ENCODE measurements around the gene CLK2.
A peak's percentile ranks its signal among the peaks of the same experiment; 100 is the strongest.

Gene CLK2

DNA sequence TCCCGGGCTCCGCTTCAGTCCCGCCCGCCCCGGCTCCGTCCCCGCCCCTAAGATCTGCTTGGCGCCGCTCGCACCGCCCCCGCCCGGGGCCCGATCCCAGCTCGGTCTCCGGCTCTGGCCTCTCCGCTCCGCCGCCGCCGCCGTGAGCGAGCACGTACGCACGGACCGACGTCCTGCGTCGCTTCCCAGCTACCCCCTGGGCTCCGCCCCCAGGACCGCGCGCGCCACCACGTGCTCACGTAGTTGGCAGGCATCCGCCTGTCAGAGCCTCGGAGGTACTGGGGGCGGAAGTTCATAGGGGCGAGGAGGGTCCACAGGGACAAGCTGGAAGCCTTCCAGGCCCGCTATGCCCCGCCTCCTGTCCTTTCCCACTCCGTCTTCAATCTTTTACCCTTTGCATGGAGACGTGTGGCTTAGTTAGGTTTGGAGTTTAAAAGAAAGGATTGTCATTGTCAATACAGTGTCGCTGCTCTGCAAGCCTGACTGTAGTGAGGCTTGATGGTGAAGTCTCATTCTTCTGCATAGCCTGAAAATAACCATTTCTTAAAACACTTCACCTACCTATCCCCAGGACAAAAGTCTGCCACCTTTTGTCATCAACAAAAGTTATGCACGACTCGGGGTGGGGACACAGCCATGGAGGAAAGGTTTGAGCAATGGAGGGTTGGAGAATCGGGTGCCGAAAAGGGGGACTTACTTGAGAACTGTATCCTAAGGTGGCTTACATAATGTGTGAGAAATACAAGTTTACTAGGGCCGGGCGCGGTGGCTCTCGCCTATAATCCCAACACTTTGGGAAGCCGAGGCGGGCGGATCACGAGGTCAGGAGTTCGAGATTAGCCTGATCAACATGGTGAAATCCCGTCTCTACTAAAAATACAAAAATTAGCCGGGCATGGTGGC is at the start of gene CLK2:
Gene CLK2, minus strand, starts transcription at position 162 of the 903 bp plus-strand sequence. CDS start 2,527 bp downstream, outside the sequence.
- peak; percentile 99 for DNase-seq

DNA sequence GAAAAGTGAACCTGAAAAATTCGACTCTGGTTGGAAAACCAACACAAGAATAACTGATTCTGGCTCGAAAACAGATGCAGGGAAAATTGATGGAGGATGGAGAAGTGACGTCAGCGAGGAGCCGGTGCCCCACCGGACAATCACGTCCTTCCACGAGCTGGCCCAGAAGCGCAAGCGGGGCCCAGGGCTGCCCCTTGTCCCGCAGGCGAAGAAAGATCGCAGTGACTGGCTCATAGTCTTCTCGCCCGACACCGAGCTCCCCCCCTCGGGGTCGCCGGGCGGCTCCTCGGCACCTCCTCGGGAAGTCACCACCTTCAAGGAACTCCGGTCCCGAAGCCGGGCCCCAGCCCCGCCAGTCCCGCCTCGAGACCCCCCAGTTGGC is 49.3 kb upstream of the CLK2 start:
- peak; percentile 58 for DNase-seq

DNA sequence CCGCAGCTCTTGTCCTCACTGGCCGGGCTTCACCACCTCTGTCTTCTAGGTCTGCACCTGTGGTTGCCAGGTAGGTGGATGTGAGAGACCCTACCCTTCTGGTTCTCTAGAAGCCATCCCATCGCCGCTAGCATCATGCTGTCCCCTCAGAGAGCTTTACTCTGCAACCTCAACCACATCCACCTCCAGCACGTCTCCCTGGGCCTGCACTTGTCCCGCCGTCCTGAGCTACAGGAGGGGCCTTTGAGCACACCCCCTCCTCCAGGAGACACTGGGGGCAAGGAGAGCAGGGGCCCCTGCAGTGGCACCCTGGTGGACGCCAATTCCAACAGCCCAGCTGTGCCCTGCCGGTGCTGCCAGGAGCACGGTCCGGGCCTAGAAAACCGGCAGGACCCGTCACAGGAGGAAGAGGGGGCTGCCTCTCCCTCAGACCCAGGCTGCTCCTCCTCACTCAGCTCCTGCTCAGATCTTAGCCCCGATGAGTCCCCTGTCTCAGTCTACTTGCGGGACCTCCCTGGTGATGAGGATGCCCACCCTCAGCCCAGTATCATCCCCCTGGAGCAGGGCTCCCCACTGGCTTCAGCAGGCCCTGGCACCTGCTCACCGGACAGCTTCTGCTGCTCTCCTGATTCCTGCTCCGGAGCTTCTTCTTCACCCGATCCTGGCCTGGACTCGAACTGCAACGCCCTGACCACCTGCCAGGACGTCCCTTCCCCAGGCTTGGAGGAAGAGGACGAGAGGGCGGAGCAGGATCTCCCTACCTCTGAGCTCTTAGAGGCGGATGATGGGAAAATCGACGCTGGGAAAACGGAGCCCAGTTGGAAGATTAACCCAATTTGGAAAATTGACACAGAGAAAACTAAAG is 48.6 kb upstream of the CLK2 start:
- peak; percentile 37 for DNase-seq

DNA sequence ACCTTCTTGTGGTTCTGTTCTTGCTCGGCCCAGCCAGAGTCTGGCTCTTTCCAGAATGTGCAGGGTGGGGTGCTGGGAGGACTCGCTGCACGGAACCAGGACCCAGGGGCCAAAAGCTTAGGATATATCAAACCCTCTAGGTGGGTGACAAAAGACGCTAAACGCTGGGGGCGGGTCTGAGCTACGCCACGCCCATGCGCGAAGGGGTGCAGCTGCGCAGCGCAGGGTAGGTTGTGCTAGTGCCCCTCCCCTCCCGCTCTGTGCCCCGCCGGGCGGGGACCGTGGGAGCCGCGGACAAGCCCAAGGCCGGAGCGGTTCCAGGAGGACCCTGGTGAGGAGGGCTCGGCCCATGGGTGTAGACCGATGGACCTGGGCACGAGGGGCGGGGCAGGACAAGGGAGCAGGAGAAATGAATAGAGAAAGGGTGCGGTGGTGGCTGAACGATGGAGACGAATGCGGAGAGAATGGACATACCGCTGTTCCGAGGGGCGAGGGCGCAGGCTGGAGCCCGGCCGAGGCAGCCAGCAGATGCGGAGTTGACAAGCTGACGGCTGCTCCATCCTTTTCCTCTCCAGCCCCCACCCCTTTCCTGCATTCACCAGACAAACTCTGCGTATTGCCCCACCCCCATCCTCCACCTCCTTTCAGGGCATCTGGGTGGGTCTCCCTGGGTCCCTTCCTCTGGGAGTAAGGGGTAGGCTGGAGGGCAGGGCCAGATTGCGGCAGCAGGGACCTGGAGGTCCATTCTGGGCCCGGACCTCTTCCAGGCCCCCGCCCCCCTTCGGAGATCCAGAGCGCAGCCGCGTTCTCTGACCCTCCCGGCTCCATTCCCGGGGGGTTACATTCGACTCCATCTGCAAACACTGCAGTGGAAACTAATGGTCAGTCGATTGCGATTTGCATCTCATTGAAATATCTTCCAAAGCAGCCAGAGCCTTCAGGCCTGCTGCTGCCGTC is 47.6 kb upstream of the CLK2 start, which contains the start of gene RUSC1:
Gene RUSC1, plus strand, starts transcription at position 234 of the 957 bp plus-strand sequence. CDS start 880 bp downstream, outside the sequence.
- DNase-seq, result peak; percentile 89

DNA sequence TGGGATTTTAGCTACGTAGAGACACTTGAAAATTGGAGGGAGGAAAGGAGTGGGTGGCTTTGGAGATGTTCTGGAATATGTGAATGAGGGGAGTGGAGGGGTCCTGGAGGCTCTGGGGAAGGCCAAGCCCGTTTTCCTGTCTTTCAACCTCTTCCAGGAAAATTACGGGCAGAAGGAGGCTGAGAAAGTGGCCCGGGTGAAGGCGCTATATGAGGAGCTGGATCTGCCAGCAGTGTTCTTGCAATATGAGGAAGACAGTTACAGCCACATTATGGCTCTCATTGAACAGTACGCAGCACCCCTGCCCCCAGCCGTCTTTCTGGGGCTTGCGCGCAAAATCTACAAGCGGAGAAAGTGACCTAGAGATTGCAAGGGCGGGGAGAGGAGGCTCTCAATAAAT is 46.9 kb upstream of the CLK2 start:
- no peak for DNase-seq

DNA sequence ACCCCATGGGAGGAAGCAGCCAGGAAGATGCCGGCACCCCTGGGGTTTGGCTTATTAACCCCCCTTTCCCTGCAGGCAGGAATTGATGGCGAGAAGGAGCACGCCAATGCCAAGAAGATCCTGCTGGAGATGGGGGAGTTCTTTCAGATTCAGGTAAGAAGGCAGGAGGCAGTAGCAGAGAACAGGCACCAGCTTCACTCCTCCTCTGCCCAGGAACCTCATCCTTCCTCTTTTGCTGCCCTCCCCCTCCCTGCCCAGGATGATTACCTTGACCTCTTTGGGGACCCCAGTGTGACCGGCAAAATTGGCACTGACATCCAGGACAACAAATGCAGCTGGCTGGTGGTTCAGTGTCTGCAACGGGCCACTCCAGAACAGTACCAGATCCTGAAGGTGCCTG is 46.2 kb upstream of the CLK2 start:
- no peak for DNase-seq

DNA sequence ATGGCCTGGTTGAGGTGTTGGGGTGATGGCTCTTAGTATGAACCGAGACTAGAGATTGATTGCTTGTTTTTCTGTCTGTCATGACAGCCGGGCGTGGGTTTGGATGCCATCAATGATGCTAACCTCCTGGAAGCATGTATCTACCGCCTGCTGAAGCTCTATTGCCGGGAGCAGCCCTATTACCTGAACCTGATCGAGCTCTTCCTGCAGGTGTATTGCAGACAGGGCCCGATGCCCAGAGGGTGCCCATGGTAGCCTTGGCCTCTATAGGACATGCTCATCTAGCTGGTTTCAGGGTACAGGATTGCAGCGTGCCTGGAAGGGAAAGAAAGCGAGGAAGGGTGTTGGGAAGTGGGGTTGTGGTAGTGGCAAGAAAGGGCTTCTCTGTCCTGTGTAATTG is 44.8 kb upstream of the CLK2 start:
- DNase-seq, result no peak

DNA sequence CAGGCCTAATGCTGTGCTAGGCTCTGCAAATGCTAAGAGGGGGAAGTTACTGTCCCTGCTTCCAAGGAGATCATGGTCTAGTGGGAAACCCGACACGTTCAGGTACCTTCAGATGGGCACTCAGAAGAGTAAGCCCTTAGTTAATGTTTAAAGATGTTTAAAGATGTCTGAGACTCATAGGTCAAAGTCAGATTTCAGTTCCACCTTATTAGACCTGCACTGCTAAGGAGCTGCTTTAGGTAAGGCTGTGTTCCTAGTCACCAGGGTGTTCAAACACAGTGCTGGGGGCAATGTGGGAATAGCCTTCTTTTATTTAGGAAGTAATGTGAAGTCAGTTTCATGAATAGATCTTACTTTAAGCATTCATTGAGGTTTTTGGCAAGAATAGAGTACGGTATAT is 43.6 kb upstream of the CLK2 start:
- DNase-seq, result no peak

DNA sequence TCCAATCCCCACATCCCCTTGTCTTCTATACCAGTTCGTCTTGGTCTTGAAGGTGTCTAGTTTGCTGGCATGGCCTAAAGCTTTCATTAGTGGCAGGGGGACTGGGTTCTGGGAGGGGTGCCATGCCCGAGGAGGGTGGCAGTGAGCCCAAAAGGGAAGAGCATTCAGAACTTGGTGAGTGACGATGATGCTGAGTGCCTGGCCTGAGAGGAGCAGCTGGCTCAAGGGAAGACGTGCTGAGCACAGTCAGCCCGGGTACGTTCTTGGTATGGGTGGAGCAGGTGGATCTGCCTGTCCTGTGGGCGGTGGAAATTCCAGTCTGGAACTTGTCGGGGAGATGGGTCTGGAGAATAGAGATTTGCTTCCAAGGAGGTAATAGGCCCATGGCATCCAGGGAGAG is 40.0 kb upstream of the CLK2 start:
- DNase-seq, result no peak

DNA sequence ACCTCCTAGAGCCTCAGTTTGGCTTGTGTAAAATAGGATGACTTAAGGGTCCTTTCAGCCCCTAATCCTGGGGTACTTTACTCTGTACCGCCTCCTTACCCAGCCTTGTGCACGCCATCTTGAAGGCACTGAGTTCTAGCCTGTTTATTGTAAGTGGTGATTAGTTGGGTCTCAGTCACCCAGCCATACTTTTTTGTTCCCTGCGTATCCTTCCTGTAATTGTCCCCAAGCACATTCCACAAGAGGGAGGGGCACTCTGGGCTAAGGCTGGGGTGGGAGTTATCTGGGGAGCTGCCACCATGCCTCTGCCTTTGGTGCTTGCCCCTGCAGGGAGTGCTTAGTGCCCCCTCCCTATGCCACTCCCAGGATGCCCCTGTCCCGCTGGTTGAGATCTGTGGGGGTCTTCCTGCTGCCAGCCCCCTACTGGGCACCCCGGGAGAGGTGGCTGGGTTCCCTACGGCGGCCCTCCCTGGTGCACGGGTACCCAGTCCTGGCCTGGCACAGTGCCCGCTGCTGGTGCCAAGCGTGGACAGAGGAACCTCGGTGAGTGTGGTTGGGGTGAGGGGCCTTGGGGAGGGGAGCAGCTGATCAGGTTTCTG is 36.2 kb upstream of the CLK2 start:
- peak; percentile 44 for DNase-seq

DNA sequence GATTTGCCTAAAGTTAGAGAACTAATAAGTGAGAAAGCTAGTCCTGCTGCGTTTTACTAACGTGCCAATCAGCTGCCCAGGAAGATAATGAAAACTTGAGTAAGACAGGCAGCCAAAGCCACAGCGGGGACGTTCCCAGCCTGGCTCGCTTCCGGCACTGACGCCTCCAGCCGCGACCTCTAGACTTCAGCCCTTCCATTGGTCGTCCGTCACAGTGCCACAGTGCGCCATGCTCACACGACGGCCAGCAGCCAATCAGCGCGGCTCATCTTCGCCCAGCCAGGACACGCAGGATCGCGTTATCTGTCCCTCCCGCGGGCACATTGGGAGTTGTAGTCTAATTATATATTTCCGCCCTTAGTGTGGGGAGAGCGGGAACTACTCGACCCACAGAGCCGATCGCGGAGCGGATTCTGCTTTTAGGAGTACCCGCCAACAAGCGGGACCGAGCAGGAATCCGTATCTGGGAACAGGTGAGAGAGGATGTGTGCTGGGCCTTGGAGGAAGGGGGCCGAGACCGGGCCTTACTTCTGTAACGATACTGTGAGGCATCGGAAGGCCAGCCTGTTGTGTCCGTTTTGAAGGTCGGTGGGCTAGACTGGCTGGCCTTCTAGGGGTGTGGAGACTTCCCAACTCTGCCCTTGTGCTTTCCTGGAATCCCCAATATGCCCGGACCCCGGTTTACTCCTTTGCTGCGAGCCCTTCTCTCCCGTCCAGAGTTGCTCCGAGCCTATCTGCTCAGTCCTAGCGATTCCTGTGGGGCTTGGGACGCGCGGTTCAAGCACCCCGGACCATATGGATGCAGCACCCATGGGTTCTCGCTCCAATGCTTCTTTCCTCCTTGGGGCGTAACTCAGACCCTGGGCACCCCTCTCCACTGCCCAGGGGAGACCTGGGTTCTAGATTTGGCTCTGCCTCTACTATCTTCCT is 35.5 kb upstream of the CLK2 start, which contains the start of gene FDPS:
Gene FDPS, plus strand, starts transcription at position 374 of the 930 bp plus-strand sequence. CDS start 924 bp downstream, outside the sequence.
- DNase-seq, result peak; percentile 99

DNA sequence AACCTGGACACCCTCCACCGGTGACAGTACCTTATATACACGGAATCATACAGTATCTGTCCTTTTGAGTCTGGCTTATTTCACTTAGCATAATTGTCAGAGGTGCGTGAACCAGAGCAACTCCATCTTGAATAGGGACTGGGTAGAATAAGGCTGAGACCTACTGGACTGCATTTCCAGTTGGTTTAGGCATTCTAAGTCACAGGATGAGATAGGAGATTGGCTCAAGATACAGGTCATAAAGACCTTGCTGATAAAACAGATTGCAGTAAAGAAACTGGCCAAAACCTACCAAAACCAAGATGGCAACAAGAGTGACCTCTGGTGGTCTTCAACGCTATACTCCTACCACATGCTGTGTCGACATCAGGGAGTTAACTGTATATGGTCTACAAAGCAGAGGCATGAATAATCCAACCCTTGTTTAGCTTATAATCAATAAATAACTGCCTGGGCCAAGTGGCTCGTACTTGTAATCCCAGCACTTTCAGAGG is 34.0 kb upstream of the CLK2 start:
- peak; percentile 49 for DNase-seq

DNA sequence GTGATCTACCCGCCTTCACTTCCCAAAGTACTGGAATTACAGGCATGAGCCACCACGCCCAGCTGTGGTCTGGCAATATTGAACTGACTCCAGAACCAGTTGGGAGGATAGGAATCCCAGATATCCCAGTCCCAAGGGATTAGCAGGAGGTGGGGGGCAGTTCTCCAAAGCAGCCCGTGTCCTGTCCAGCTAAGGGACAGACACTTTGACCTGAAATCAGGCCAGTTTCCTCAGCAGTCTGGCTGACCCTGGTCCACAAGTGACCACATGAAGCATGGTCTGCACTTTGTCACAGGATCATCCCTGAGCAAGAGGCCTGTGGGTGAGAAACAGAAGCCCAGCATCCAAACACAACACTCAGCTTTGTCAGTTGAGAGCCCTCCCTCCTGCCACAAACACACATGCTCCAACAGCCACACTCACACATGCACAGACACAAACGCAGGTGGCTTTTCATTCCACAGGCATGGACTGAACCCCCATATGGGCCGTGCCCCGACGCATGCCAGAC is 32.6 kb upstream of the CLK2 start:
- DNase-seq, result no peak

DNA sequence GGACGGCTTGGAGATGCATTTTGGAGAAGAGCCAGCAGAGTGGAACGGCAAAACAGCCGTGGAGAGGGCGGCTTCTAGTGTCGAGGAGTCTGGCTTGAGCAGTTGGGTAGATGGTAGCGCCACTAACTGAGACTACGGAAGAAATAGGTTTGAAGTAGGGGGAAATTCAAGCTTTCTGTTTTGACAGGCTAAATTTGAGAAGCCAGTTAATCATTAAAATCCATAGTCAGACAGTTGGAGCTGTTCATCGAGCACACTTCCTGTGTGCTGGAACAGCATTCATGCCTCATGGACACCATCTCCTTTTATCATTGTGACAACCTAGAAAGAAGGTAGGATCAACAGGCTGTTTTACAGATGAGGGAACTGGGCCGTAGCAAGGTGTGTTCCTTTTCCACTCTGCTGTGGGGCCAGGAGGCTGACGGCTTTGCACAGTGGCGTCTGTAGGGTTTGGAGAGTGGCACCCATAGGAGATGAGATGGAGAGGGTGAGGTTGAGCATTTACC is 31.3 kb upstream of the CLK2 start:
- DNase-seq, result no peak

DNA sequence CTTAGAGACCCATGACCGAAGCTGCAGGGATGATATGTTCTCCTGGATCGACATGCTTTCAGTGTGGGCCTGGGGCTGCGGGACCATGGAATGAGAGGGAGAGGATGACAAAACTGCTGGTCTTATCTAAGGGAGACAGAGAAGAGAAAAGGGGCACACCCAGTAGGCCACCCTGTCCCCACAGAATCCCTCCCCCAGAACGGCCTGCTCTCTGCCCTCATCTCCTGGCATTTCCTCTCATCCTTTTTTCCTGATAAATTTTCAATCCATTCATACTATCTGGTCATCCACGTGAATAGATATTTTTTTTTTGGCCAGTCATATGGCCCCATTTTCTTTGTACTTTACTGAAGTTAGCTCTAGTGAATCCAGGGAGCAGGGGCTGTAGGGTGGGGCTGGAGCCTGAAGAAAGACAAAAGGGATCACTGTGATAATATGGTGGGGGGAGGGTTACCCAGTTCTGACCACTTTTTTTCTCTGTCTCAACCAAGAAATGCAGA is 28.1 kb upstream of the CLK2 start, which contains the start of gene PKLR:
Gene PKLR, minus strand, starts transcription at position 97 of the 500 bp plus-strand sequence. Its CDS starts 43 bp downstream, at position 54.
- DNase-seq, result no peak

DNA sequence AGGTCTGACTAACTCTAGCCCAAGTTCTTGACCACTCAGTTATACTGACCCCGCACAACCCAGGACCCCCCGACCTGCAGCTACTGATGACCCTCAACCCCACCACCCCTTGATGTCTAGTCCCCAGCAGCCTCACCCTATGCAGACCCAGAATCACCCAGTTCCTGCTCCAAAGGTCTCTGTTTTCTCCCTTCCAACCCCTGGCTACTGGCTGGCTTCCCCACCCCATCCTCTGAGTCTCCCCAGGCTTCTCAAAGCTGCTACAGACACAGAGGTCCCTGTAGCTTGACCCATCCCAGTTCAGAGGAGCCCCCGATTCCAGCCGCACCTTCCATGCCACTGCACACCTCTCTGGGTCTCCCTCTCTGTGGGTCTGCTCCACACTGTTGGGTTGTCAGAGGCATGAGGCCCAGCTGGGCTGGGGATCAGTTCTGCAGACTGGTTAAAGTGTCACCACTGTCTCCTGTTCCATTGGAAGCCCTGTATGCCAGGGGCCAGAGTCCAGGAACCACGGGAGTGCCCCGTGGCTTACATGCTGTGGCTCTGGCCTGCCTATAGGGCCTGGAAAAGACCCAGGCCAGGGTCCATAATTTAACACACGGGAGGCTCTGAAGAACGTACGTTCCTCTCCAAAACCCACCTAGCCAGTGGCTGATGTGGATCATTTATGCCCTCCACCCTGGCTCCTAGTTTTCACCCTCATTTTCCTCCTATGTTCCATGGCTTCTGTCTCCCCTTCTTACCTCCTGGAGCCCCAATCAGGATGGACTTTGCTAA is 27.4 kb upstream of the CLK2 start:
- no peak for DNase-seq

DNA sequence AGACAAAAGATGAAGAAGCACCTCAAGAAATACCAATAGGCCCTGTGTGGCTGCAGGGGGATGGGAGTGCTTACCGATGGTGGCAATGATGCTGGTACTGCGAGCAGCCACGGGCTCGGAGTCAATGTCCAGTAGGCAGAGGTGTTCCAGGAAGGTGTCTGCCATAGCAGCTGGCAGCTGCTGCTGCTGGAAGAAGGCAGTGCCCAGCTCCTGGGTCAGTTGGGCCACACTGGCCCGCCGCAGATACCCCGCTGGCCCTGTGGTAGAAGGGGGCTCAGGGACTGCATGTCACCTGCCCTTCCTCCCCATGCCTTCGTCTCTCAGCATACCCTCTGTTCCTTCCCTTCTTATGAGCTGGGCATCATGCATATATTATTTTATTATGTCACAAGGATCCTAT is 26.7 kb upstream of the CLK2 start:
- no peak for DNase-seq

DNA sequence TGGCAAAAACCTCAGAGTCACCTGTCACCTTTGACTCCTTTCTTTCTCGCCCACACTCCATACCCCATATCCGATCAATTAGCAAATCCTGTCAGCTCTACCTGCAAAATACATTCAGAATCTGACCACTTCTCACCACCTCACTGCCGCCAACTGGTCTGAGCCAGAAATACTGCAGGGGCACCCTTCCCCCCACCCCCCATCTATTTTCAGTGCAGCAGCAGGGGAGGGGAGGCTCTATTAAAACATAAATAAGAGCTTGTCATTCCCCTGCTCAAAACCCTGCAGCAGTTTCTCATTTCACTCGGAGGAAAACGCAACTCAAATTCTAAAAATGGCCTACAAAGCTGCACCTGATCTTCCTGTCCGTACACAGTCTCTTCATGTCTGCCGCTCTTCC is 24.1 kb upstream of the CLK2 start:
- no peak for DNase-seq

DNA sequence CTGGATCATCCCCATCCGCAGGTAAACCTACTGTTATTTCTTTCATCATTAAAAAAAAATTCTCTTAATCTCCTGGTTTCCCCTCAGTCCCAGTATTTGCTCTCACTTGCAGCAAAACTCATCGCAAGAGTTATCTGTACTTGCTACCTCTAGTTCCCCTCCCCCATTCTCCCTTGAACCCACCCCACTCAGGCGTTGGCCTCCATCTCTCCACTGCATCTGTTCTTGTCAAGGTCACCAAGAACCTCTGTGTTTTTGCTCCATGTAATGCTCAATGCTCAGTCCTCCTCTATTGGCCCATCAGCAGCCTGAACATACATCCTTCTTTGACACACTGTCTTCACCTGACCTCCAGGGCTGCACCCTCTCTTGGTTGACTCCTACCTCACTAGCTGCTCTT is 23.4 kb upstream of the CLK2 start:
- DNase-seq, result no peak

Measured in NCI-H69 (cell line).